HUDEP-2 (cell line): ENCODE data around the gene REXO4.
"Not testable (repeated sequence)": the region's sequence is repeated elsewhere in the genome, so short reads cannot be mapped to it uniquely, and the experiment has no call there.

Source experiments
- DNase-seq, 76 experiments: peaks; one replicate each; lab custom pipeline; 2025; ENCODE audit not compliant: unreplicated experiment in 76 of 76; lab: John Stamatoyannopoulos, UW

REXO4 gene

DNA sequence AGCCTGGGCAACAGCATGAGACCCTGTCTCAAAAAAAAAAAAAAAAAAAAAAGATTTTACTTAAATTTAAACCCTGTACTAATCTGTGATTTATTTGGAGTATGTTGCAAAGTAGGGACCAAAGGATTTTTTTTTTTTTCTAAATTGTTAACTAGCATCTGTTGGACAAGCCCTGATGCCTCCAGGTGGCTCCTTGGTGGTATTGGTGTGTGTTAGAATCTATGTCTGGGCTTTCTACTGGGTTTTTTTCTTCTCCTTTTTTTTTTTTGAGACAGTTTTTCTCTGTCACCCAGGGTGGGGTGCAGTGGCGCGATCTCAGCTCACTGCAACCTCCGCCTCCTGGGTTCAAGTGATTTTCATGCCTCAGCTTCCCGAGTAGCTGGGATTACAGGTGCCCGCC lies 34.1 kb upstream of the REXO4 start:
- DNase-seq = not testable (repeated sequence)

DNA sequence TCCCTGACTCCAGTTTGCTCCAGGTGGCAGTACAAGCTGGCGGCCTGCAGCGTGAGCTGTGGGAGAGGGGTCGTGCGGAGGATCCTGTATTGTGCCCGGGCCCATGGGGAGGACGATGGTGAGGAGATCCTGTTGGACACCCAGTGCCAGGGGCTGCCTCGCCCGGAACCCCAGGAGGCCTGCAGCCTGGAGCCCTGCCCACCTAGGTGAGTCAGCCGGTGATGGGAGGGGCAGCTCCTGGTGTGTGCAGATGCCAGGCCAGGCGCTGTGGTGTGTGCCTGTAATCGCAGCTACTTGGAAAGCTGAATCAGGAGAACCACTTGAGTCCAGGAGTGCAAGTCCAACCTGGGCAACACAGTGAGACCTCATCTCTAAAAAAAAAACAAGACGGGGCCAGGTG lies 31.9 kb upstream of the REXO4 start:
- DNase-seq = no peak

DNA sequence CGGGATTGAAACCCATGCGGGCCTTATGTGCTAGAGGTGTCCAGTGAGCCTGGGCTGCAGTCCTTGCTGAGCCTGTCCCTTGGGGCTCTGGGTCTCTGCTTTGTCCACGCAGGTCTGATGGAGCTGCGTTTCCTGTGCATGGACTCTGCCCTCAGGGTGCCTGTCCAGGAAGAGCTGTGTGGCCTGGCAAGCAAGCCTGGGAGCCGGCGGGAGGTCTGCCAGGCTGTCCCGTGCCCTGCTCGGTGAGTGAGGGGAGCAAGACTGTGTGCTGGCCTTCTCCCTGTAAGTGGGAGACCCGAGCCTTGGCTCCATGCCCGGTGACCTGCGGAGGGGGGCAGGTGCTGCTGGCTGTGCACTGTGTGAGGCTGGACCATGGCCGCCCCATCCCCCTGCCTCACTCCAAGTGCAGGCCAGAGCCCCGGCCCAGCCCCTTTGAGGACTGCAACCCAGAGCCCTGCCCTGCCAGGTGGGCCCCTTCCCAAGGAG lies 30.7 kb upstream of the REXO4 start:
- DNase-seq = no peak

DNA sequence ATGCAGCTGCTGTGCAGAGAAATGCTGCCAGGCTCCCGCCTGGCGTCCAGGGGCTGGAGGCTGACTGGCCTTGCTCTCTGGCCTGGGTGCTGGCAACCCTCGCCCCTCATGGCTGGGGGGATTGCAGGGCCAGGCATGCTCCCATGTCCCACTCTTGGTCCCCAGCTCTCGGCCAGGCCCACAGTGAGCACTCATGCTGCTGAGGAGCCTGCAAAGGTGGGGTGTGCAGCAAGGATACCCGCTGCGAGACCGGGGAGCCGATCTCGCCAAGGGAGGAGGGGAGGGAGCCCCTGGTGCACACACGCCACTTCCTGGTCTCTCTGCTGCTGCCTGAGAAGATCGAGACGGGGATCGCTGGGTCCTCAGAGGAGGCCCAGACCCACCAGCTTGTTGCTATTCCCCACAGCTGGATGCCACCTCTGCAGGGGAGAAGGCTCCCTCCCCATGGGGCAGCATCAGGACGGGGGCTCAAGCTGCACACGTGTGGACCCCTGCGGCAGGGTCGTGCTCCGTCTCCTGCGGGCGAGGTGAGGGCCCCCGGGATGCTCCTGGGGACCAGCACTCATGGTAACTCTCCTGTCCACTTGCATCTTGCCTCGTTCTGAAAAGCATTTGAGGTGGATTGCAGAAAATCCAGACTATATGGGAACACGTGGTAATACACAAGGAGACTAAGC lies 27.6 kb upstream of the REXO4 start:
- DNase-seq = no peak

DNA sequence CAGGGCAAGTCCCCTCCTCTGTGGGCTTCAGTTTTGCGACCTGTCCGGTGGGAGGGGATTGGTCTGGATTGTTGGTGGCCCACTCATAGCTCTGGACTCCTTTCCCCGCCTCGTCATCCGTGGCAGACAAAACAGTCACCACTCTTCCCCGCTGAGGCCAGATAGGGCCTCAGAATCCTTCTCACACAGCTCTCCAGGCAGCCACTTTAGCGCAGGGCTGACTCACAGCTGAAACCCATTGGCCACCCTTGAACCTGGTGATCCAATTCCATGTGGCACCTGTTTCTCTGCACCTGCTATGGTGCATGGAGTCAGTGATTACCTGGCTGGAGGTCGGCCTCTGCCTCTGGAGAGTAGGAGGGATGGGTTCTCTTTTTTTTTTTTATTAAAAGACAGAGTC lies 26.2 kb upstream of the REXO4 start:
- no peak for DNase-seq

DNA sequence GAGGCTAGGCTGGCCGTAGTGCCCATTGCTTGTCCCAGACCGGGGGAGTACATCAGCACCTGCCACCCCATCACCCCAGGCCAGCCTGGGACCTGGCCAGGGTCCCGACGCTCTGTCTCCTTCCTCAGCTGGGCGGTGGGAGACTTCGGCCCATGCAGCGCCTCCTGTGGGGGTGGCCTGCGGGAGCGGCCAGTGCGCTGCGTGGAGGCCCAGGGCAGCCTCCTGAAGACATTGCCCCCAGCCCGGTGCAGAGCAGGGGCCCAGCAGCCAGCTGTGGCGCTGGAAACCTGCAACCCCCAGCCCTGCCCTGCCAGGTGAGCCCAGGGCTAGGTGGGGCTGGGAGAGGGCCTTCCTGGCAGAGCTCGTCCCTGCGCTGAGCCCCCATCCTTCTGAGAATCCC lies 25.4 kb upstream of the REXO4 start:
- DNase-seq = no peak

DNA sequence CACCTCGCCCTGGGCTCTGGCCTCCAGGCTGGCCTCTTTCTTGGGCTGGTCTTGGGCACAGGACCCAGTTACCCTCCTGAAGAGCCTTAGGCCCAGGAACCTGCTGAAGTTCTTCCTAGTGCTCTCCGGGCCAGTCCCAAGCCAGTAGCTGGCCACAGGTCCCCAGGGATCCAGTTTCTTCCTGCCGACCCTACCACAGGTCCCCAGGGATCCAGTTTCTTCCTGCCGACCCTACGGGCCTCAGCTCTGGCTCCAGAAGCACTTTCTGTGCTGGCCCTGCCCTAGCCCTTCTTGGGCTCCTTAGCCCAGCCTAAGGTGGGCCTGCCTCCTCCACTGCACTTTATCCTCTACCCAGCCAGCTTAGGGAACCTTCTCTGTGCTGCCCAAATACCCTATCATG lies 23.8 kb upstream of the REXO4 start:
- no peak for DNase-seq

DNA sequence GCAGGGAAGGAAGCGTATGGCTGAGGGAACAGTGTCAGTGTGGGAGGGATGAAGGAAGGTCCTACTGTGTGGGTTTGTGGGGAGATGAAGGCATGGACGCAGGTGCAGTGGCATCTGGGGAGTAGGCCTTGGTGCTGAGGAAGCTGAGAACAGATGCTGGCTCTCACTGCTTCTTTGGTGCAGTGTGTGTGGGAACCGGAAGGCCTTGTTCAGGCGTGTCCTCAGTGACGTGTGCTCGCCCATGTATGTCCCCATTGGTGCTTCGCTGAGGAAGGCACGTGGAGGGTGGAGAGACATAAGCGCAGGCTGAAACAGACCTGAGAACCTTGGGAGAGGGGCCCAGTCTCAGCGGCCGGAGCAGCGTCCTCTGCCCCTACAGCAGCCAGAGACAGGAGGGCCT lies 23.1 kb upstream of the REXO4 start:
- no peak for DNase-seq

DNA sequence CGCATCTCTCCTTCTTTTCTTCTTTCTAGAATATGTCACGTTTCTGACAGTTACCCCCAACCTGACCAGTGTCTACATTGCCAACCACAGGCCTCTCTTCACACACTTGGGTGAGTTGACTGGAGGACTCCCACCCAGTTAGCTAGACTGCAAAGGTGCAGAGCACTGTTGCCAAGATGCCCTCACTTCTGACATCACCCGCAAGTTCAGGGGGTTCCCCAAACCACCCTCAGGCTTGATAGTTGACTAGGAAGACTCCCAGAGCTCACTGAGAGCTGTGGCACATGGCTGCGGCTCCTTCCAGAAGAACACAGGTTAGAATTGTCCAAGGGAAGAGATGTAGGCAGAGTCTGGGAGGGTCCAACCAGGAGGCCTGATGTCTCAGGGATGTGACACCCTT lies 21.5 kb upstream of the REXO4 start:
- no peak for DNase-seq

DNA sequence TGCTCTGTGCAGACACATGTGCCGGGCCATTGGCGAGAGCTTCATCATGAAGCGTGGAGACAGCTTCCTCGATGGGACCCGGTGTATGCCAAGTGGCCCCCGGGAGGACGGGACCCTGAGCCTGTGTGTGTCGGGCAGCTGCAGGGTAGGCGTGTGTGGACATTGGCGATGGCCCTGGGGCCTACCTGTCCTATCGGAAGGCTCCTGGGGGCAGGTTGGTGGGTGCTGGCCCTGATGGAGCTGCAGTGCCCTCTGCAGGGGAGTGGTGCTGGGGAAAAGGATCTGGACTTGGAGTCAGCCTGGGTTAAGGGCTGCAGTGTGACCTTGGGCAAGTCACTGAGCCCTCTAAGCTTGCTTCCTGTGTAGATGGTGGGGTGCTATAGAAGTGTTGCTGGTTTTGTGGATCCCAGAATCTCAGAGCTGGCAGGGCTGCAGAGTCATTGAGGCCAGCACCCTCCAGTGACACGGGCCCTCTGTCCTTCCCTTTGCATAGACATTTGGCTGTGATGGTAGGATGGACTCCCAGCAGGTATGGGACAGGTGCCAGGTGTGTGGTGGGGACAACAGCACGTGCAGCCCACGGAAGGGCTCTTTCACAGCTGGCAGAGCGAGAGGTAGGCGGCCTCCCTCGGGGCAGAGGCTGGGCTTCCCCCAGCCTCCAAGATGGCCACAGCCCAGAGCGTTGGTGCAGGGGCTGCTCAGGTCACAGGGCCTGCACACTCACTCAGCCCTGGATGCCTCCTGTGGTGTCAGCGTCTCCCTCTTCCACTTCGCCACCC lies 20.1 kb upstream of the REXO4 start:
- peak in 12 of 76 experiments; percentile 4 to 33 (median 10) for DNase-seq

DNA sequence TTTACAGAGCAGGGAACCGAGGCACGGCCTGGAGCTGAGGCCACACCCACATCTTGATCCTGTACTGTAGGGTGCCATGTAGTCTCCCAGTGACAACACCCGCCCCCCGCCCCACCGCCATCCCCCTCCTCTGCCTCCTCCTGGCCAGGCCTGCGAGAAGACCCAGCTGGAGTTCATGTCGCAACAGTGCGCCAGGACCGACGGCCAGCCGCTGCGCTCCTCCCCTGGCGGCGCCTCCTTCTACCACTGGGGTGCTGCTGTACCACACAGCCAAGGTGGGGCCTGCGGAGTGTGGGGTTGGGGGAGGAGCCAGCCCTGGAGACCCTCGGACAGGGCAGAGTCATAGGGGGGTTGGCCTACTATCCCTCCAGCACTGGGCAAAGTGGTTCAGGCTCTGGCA lies 18.9 kb upstream of the REXO4 start:
- no peak for DNase-seq

DNA sequence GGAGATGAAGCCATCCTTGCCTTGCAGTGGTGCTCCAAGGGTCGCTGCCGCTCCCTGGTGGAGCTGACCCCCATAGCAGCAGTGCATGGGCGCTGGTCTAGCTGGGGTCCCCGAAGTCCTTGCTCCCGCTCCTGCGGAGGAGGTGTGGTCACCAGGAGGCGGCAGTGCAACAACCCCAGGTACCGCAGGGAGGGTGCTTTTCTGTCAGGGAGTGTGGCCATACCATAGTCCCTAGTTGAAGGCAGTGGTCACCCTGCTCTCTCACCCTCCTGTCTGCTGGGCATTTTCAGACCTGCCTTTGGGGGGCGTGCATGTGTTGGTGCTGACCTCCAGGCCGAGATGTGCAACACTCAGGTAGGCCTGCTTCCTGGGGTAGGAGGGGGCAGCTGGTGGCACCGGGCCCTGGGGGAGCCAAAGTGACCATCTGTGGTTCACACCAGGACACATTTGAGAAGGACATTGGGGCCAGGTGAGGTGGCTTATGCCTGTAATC lies 15.6 kb upstream of the REXO4 start:
- no peak for DNase-seq

DNA sequence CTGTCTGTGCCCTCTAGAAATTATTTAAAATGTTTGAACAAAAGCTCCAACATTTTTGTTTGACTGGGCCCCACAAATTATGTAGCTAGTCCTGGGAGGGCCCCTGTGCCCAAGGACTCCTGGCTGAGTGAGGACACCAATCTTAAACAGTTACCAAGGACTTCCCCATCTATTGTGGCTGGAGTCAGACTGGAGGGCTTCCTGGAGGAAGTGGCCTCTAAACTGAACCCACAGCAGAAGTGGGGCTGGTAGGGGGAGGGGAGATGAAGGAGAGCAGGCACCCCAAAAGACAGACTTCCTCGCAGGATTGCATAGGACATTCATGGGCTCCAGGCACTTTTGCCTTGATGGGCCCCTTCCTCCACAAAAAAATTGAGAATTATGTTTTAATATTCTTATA lies 12.4 kb upstream of the REXO4 start:
- DNase-seq = no peak

DNA sequence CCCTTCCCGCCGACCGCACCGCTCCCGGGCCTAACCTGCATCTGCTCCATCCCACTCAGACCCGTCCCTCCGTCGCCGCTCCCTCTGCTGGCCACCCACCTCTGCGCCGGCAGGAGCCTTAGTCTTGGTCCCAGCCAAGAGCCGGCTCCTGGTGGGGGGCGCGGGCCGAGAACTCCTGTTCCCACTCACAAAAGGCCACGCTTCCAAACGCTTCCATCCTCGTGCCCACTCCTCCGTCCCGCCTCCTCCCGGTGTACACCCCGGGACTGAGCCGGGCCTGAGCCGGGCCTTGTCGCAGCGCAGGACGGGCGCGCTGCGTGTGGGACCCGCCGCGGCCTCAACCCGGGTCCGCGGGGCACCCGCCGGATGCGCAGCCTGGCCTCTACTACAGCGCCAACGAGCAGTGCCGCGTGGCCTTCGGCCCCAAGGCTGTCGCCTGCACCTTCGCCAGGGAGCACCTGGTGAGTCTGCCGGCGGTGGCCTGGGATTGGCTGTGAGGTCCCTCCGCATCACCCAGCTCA lies 11.9 kb upstream of the REXO4 start:
- DNase-seq = peak in 4 of 76 experiments; percentile 4 to 9 (median 8)

DNA sequence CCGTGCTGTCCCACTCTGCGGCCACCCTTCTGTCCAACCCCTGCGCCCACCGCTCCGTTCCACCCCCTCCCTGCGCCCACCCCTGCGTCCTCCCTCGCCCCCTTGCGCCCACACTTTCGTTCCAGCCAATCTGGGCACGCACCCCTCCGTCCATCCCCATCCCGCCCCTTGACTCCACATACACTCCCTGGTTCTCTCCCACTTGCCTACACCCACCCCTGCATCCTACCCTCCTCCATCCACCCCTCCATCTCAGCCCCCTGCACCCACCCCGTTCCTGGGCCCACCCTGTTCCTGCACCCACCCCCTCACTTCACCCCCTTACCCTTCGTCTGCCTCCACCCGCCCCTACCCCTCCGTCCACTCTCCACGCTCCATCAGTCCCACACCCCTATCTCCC lies 11.4 kb upstream of the REXO4 start:
- no peak for DNase-seq

DNA sequence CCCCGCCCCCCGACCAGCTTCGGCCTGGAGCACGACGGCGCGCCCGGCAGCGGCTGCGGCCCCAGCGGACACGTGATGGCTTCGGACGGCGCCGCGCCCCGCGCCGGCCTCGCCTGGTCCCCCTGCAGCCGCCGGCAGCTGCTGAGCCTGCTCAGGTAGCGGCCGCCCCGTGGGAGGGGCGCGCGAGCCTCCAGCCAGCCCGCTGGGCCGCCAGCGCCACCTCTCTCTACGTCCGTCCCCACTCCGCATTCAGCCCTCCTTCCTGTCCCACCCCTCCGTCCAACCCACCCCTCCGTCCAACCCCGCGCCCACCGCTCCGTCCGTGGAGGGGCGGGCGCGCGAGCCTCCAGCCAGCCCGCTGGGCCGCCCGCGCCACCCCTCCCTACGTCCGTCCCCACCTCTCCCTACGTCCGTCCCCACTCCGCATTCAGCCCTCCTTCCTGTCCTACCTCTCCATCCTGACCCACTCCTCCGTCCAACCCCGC lies 10.8 kb upstream of the REXO4 start:
- no peak for DNase-seq

DNA sequence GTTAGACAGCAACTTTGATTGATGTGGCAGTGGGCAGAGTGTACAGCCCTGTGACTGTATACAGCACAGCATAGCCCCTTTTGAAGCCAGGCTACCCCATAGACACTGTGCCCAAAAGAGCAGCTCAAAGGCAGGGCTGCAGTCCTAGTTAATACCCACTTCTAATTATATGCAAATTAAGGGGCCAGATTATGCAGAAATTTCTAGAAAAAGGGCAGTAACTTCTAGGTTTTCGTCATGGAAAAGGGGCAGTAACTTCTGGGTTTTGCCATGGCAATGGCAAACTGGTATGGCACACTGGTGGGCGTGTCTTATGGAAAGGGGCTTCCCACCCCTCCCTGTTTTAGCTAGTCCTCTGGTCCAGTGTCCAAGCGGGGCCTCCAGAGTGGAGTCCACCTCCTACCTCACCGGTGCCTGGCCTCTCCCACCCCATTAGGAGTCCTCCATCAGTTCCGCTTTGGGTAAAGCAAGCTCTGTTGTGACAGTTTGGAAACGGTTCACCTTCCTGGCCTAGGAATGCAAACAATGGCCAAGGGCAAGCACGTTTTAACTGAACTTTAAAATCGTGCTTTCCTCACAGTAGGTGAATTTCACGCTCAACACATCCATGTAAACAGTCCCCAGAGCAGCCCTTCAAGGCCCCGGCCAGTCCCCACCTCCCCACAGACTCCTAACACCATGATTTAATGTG lies 10.0 kb upstream of the REXO4 start:
- DNase-seq = no peak

DNA sequence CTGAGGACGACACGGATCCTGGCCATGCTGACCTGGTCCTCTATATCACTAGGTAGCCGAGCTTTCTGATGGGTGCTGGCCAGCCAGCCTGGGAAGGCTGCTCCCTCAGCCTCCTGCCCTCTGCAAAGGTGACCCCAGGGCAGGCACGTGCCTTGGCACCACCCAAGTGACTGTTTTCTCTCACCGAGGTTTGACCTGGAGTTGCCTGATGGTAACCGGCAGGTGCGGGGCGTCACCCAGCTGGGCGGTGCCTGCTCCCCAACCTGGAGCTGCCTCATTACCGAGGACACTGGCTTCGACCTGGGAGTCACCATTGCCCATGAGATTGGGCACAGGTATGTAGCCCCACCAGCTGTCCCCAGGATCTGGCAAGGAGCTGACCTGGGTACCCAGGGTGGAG lies 8.2 kb upstream of the REXO4 start:
- DNase-seq = no peak

DNA sequence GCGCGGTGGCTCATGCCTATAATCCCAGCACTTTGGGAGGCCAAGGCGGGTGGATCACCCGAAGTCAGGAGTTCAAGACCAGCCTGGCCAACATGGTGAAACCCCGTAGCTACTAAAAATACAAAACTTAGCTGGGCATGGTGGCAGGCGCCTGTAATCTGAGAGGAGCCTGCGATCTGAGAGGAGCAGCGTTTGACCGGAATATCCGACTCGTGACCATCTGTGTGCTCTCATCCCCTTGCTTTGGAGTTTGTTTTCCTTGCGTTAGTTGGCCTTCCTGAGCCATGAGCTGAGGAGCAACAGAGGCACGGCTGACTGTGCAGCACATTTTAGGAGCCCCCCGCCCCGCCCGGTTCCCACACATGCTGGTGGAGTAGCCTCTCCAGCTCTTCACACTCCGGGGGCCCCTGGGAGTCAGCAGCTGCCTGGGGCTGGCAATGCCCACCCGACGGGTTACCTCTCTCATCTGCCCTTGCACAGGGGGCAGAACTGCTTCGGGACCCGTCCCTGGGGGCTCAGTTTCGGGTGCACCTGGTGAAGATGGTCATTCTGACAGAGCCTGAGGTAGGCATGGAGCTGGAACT lies 7.3 kb upstream of the REXO4 start:
- DNase-seq = no peak

DNA sequence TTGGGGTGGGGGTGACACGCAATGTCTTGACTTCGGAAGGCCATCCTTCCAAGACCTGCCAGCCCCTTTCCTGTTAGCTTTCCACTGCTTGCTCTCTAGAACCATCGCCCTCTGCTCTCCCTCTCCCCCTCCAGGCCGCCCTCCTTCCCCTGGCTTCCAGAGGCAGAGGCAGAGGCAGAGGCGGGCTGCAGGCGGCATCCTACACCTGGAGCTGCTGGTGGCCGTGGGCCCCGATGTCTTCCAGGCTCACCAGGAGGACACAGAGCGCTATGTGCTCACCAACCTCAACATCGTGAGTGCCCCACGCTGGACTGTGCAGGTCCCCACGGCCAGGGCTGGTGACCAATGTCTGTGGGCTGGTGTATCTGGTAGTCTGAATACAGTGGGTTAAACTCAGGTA lies 6.4 kb upstream of the REXO4 start:
- DNase-seq = no peak

DNA sequence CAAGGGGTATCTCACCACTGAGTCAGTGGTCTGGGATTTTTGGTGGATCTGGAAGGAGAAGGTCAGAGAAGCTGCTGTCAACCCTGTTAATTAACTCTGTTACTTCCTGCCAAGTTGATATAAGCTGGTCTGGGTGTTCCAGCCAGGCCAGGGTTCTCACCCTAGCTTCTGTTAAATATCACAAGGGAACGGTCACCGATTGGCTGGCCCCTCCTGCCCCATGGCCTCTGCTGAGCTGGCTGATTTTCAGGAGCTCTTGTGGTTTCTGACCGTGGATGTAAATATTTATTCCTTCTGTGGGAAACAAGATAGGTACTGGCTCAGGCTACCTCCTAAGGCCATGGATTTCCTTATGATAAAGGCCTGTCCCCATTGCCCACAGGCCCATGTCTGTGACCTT lies 5.4 kb upstream of the REXO4 start:
- DNase-seq = no peak
